ENCODE data around the gene SAMD4B. TPM values are rescaled to one million over a fixed set of nuclear protein-coding genes. Genes with fewer than 3 reads are reported as not detected.

The SAMD4B gene
- total RNA-seq, 1 experiment from 2014 or later, result 135 TPM

- Histone ChIP-seq H2BK5ac (ENCODE audit: insufficient read length, low read length) (no peak overlapping the region), H3K23me2 (ENCODE audit: insufficient read length, low read depth, low read length, poor library complexity, severe bottlenecking) (peaks cover 19% of the 10 kb centered on the region), H4K20me1 (ENCODE audit: control insufficient read depth, insufficient read depth, insufficient read length) (peaks cover 2% of the 10 kb centered on the region), H3K27ac (ENCODE audit: insufficient read length, low read depth, low read length) (no peak overlapping the region), H4K5ac (ENCODE audit: insufficient read length, low read depth, low read length) (no peak overlapping the region), H3K4me2 (ENCODE audit: insufficient read depth, insufficient read length, low read length) (peak overlapping the region; percentile 27), H2BK20ac (ENCODE audit: low read depth, low read length, poor library complexity, severe bottlenecking) (no peak overlapping the region), H3K18ac (ENCODE audit: insufficient read length, low read depth, low read length) (no peak overlapping the region), H2AK5ac (ENCODE audit: insufficient read length, low read length) (no peak overlapping the region), H3K4me1 (ENCODE audit: insufficient read depth, low read length) (peaks cover 4% of the 10 kb centered on the region; the same call in 1 of the 2 replicates), H2AFZ (ENCODE audit: low read length) (no peak overlapping the region), H2BK120ac (ENCODE audit: low read depth, low read length, poor library complexity, severe bottlenecking) (no peak overlapping the region), H4K8ac (replicated peaks; ENCODE audit: insufficient read length, low read depth, low read length) (no peak overlapping the region), H3K23ac (ENCODE audit: insufficient read length, low read depth, low read length) (no peak overlapping the region), H3K56ac (ENCODE audit: insufficient read length, low read depth, low read length) (no peak overlapping the region), H3K14ac (ENCODE audit: insufficient read depth, low read length) (no peak overlapping the region), H3T11ph (ENCODE audit: low read length) (no peak overlapping the region), H3K9ac (ENCODE audit: extremely low read depth, insufficient read length, low read length) (no peak overlapping the region), H3K79me2 (ENCODE audit: insufficient read depth, low read length) (peaks cover 9% of the 10 kb centered on the region; the same call in 1 of the 2 replicates), H3K79me1 (ENCODE audit: insufficient read depth, low read depth, low read length, poor library complexity, severe bottlenecking) (peaks cover 6% of the 10 kb centered on the region), H2BK15ac (ENCODE audit: low read depth, low read length) (no peak overlapping the region), H3K27me3 (ENCODE audit: insufficient read depth, low read length) (no peaks in the 10 kb centered on the region), H3K4ac (ENCODE audit: low read depth, low read length) (no peak overlapping the region), H2BK12ac (ENCODE audit: insufficient read length, low read depth, low read length) (no peak overlapping the region), H3K9me3 (ENCODE audit: control insufficient read depth, low read depth, low read length) (no peaks in the 10 kb centered on the region), H4K91ac (ENCODE audit: insufficient read length, low read depth, low read length) (no peak overlapping the region)
- peak overlapping the region; percentile 12 to 76 (median 73); a peak in 6 of 7 replicates for H3K27ac Mint-ChIP-seq
- no peak for TF ChIP-seq CTCF (conservative IDR thresholded peaks at IDR 0.05)
- DNase-seq, result no peak
- H3K36me3 Mint-ChIP-seq (ENCODE audit: insufficient read depth in 1 of 3, low read depth in 3 of 3), result peaks cover 10 to 32% (median 24%) of the 10 kb centered on the region in 3 experiments
- peaks cover 1% of the 10 kb centered on the region; the same call in 1 of the 2 replicates for H3K27me3 Mint-ChIP-seq (ENCODE audit: low read depth)
- H3K4me1 Mint-ChIP-seq, result peaks cover 41 to 51% of the 10 kb centered on the region in 2 experiments
- H3K9me3 Mint-ChIP-seq, result no peaks in the 10 kb centered on the region; a peak in 1 of 5 replicates
- H3K4me3 Mint-ChIP-seq, result peak overlapping the region; percentile 96 to 97
- no CpG with 5 or more reads among the region's 9 CpGs for WGBS (ENCODE audit: extremely low coverage, insufficient read length, low lambda C conversion rate)
Observed at GRCh38 chr19:39411081-39411831, 69.0 kb downstream of the SAMD4B start.
